Lower leg skin (tissue), 4 donors: ENCODE data around the gene ZNF292. TPM values are rescaled to one million over a fixed set of nuclear protein-coding genes. Genes with fewer than 3 reads are reported as not detected.
A peak's percentile ranks its signal among the peaks of the same experiment; 100 is the strongest.
"Not testable (repeated sequence)": the region's sequence is repeated elsewhere in the genome, so short reads cannot be mapped to it uniquely, and the experiment has no call there.

Experiments used
- DNase-seq, 2 donors: peaks; one replicate each; pipeline ENCODE4 v3.0.0-alpha.2; 2019; ENCODE audit warnings: low spot score in 2 of 2
- H3K4me3 ChIP-seq: fragments of 200-600 bp; sonication (generic); 2 replicates; pipeline ENCODE4 v1.5.1; 2017; ENCODE audit warnings: mild to moderate bottlenecking, low read depth; ENCODE audit not compliant: poor library complexity, severe bottlenecking
- POLR2A ChIP-seq, 2 donors: fragments of 450-650 bp; IDR thresholded peaks; one replicate each; pipeline ENCODE4 v1.6.1; 2016 to 2017; ENCODE audit warnings: antibody characterized with exemption in 2 of 2, mild to moderate bottlenecking in 1 of 2, moderate library complexity in 1 of 2
- WGBS, 2 donors: methylation state at CpG; one replicate each; pipeline ENCODE4 v1.1.5; 2018; 5-methylcytosine and 5-hydroxymethylcytosine counted together
- intact Hi-C: fragments of 100-400 bp; cut with DNase I; formaldehyde crosslinking; loops from one replicate; pipeline ENCODE4 v1.15.0; 2023; ENCODE audit warnings: low total_unique reads
- total RNA-seq, 4 donors: library from RNA; depleted of rRNA; stranded (reverse); fragments of >200 nt; gene quantifications; one replicate each; pipeline ENCODE4 v1.1.0, GENCODE V29; 2016
- TF ChIP-seq, protein P1 (sequence below), 3 donors: fragments of 450-650 bp; IDR thresholded peaks; one replicate each; pipeline ENCODE4 v1.5.1; 2016; ENCODE audit warnings: antibody characterized with exemption in 3 of 3, mild to moderate bottlenecking in 3 of 3, moderate library complexity in 2 of 3

ZNF292 gene
- total RNA-seq, 4 donors from 2014 or later = 28.5 to 46.8 (median 36.9) TPM

DNA sequence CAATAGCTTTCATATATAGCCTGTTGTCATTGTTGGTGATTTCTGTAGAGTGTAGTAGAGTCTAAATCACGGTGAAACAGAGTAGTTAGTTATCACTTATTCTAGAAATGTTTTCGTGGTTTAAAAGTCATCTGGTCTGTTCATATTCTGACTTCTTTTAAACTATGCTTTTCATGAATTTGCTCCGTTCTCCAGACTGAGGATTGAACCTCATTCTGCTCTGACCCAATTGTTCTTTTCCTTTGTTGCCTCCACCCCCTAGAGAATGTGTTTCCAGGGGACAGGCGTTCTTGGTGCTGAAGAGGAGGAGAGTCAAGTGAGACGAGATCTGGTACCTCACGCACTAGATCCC is 748 bp upstream of the ZNF292 start:
- WGBS, 2 donors = 1 to 2% methylated on average over 6 of the region's 6 CpGs
- DNase-seq = no peak
- TF ChIP-seq, protein P1, sequence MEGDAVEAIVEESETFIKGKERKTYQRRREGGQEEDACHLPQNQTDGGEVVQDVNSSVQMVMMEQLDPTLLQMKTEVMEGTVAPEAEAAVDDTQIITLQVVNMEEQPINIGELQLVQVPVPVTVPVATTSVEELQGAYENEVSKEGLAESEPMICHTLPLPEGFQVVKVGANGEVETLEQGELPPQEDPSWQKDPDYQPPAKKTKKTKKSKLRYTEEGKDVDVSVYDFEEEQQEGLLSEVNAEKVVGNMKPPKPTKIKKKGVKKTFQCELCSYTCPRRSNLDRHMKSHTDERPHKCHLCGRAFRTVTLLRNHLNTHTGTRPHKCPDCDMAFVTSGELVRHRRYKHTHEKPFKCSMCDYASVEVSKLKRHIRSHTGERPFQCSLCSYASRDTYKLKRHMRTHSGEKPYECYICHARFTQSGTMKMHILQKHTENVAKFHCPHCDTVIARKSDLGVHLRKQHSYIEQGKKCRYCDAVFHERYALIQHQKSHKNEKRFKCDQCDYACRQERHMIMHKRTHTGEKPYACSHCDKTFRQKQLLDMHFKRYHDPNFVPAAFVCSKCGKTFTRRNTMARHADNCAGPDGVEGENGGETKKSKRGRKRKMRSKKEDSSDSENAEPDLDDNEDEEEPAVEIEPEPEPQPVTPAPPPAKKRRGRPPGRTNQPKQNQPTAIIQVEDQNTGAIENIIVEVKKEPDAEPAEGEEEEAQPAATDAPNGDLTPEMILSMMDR (IDR thresholded peaks at IDR 0.05) = no peak
- no peak for TF ChIP-seq POLR2A (IDR thresholded peaks at IDR 0.05)
- peak overlapping the region; percentile 44 for H3K4me3 ChIP-seq
- intact Hi-C loops = no loop called here

GRCh38 chr6:87155842-87156815 is 764 bp downstream of the ZNF292 start:
- 1% methylated on average over 41 to 43 of the region's 43 CpGs for WGBS, 2 donors
- TF ChIP-seq, protein P1 (IDR thresholded peaks at IDR 0.05) = no peak
- TF ChIP-seq POLR2A (IDR thresholded peaks at IDR 0.05) = no peak
- peak; percentile 53 to 92 for DNase-seq
- H3K4me3 ChIP-seq = peak overlapping the region; percentile 44
- intact Hi-C loops = no loop called here

DNA sequence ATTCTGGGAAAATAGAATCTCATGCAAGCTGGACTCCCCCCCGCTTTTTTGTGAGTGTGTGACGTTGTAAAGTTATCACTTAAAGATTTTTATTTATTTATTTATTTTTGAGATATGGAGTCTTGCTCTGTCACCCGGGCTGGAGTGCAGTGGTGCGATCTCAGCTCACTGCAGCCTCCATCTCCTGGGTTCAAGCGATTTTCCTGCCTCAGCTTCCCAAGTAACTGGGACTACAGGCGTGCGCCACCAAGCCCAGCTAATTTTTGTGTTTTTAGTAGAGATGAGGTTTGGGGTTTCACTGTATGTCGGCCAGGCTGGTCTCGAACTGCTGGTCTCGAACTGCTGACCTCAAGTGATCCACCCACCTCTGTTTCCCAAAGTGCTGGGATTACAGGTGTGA is 2.2 kb downstream of the ZNF292 start:
- intact Hi-C loops, H3K4me3 ChIP-seq, DNase-seq: not testable (repeated sequence)
- WGBS, 2 donors = 86% methylated on average over 10 of the region's 10 CpGs

- H3K4me3 ChIP-seq = no peak overlapping the region
- DNase-seq = no peak
- TF ChIP-seq, protein P1 (IDR thresholded peaks at IDR 0.05) = no peak
- no peak for TF ChIP-seq POLR2A (IDR thresholded peaks at IDR 0.05)
- WGBS, 2 donors = 81 to 82% methylated on average over 4 of the region's 4 CpGs
- intact Hi-C loops = no loop called here
Observed at GRCh38 chr6:87161299-87161698, 5.9 kb downstream of the ZNF292 start.

DNA sequence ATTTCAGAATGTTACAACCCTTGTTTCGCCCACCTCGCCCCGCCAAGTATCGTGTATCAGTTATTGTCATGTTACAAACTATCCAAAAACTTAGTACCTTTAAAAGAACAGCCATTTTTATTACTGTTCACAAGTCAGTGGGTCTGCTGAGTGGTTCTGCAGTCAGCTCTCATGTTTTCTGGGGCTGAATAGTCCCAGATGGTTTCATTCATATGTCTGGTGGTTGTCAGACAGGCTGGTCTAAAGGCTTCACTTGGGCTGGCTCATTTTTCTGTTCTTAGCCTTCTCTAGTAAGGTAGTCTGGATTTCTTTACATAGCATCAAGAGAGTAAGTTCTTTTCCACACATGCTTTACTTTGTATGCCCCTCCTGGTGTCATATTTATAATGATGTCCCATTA is 8.6 kb downstream of the ZNF292 start:
- TF ChIP-seq, protein P1 (IDR thresholded peaks at IDR 0.05) = no peak
- TF ChIP-seq POLR2A (IDR thresholded peaks at IDR 0.05) = no peak
- WGBS, 2 donors = 56 to 71% methylated on average over 4 of the region's 4 CpGs
- intact Hi-C loops = no loop called here
- no peak overlapping the region for H3K4me3 ChIP-seq
- no peak for DNase-seq

DNA sequence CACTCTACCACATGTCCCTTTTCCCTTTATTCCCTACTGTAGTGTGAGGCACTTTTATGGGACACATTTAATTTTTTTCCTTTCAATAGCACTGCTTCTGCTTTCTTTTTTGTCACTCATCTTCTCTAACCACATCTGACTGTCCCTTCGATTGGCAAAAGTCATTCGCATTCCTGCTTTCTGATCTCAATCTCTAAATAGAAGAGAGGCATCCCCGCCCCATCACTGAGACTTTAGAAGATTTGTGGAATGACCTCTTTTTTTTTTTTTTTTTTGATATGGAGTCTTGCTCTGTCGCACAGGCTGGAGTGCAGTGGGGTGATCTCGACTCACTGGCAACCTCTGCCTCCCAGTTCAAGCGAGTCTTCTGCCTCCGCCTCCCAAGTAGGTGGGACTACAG is 9.1 kb downstream of the ZNF292 start:
- WGBS, 2 donors = 78 to 86% methylated on average over 7 of the region's 7 CpGs

More for the DNA sequence above, 9.1 kb downstream of the ZNF292 start:
- H3K4me3 ChIP-seq = no peak overlapping the region
- intact Hi-C loops = no loop called here
- DNase-seq = no peak
- TF ChIP-seq, protein P1 (IDR thresholded peaks at IDR 0.05) = no peak
- no peak for TF ChIP-seq POLR2A (IDR thresholded peaks at IDR 0.05)
